HUES48 (cell line): ENCODE results near the gene PRKN.
"Not testable (repeated sequence)": the region's sequence is repeated elsewhere in the genome, so short reads cannot be mapped to it uniquely, and the experiment has no call there.

ENCODE experiments used
- H3K27ac ChIP-seq: one replicate; pipeline ENCODE4 v1.7.0; 2013; ENCODE audit warnings: low read depth, low read length, inconsistent platforms
- H3K27me3 ChIP-seq: 2 replicates; pipeline ENCODE4 v1.6.1; 2013; ENCODE audit warnings: mild to moderate bottlenecking, low read length; ENCODE audit not compliant: control insufficient read depth, insufficient read depth
- H3K36me3 ChIP-seq: 2 replicates; pipeline ENCODE4 v1.6.1; 2013; ENCODE audit warnings: low read length; ENCODE audit not compliant: control insufficient read depth, insufficient read depth
- H3K4me1 ChIP-seq: 2 replicates; pipeline ENCODE4 v1.6.1; 2013; ENCODE audit warnings: mild to moderate bottlenecking, low read length; ENCODE audit not compliant: control insufficient read depth, insufficient read depth
- H3K4me3 ChIP-seq: 2 replicates; pipeline ENCODE4 v1.5.1; 2013; ENCODE audit warnings: mild to moderate bottlenecking, low read depth, low read length
- H3K9ac ChIP-seq: 2 replicates; pipeline ENCODE4 v1.6.1; 2013; ENCODE audit warnings: mild to moderate bottlenecking, low read depth, low read length, moderate library complexity
- H3K9me3 ChIP-seq: 2 replicates; pipeline ENCODE4 v1.6.1; 2013; ENCODE audit warnings: low read length; ENCODE audit not compliant: control insufficient read depth, insufficient read depth

PRKN gene

GRCh38 chr6:161319231-161319630, 1408.3 kb downstream of the PRKN start:
- no peak overlapping the region for H3K9ac ChIP-seq
- no peaks in the 10 kb centered on the region for H3K4me1 ChIP-seq
- H3K36me3 ChIP-seq, result no peaks in the 10 kb centered on the region
- H3K4me3 ChIP-seq, result no peak overlapping the region
- no peaks in the 10 kb centered on the region for H3K27me3 ChIP-seq
- no peak overlapping the region for H3K27ac ChIP-seq
- H3K9me3 ChIP-seq, result peaks cover 7% of the 10 kb centered on the region; the same call in 1 of the 2 replicates

GRCh38 chr6:161318456-161318855, 1409.1 kb downstream of the PRKN start:
- Histone ChIP-seq H3K27me3 (no peaks in the 10 kb centered on the region), H3K4me3 (no peak overlapping the region), H3K27ac (no peak overlapping the region), H3K4me1 (no peaks in the 10 kb centered on the region), H3K9me3 (peaks cover 7% of the 10 kb centered on the region; the same call in 1 of the 2 replicates), H3K9ac (no peak overlapping the region), H3K36me3 (no peaks in the 10 kb centered on the region)

DNA sequence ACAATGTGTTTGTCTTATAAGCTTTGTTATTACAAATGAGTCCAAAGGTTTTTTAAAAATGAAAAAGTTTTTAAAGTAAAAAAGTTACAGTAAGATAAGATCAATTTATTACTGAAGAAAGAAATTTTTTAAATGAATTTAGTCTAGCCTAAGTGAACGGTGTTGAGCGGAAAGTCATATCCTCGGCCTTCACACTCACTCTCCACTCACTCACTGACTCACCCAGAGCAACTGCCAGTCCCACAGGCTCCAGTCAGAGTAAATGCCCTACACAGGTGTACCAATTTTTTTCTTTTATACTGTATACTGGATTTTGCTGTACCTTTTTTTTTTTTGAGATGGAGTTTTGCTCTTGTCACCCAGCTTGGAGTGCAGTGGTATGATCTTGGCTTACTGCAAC, 1411.0 kb downstream of the PRKN start:
- H3K27ac ChIP-seq, result no peak overlapping the region

GRCh38 chr6:161315246-161315917, 1412.2 kb downstream of the PRKN start:
- H3K27me3 ChIP-seq, H3K9ac ChIP-seq, H3K4me1 ChIP-seq, H3K36me3 ChIP-seq, H3K9me3 ChIP-seq, H3K4me3 ChIP-seq, H3K27ac ChIP-seq: not testable (repeated sequence)

More for the DNA sequence above, 1411.0 kb downstream of the PRKN start:
- H3K4me1 ChIP-seq, result no peaks in the 10 kb centered on the region
- no peak overlapping the region for H3K9ac ChIP-seq
- H3K9me3 ChIP-seq, result peaks cover 3% of the 10 kb centered on the region; the same call in 1 of the 2 replicates
- no peak overlapping the region for H3K4me3 ChIP-seq
- H3K27me3 ChIP-seq, result no peaks in the 10 kb centered on the region
- no peaks in the 10 kb centered on the region for H3K36me3 ChIP-seq

- H3K27me3 ChIP-seq, H3K4me1 ChIP-seq: not testable (repeated sequence)
Measured at GRCh38 chr6:161314541-161315245, 1412.9 kb downstream of the PRKN start.

GRCh38 chr6:161313940-161314509, 1413.5 kb downstream of the PRKN start:
- Histone ChIP-seq H3K36me3 (no peaks in the 10 kb centered on the region), H3K9me3 (peaks cover 3% of the 10 kb centered on the region; the same call in 1 of the 2 replicates), H3K4me3 (no peak overlapping the region), H3K9ac (no peak overlapping the region), H3K27ac (no peak overlapping the region), H3K4me1 (no peaks in the 10 kb centered on the region), H3K27me3 (no peaks in the 10 kb centered on the region)

More at GRCh38 chr6:161314541-161315245, 1412.9 kb downstream of the PRKN start:
- H3K27ac ChIP-seq, H3K4me3 ChIP-seq, H3K9ac ChIP-seq, H3K36me3 ChIP-seq, H3K9me3 ChIP-seq: not testable (repeated sequence)

DNA sequence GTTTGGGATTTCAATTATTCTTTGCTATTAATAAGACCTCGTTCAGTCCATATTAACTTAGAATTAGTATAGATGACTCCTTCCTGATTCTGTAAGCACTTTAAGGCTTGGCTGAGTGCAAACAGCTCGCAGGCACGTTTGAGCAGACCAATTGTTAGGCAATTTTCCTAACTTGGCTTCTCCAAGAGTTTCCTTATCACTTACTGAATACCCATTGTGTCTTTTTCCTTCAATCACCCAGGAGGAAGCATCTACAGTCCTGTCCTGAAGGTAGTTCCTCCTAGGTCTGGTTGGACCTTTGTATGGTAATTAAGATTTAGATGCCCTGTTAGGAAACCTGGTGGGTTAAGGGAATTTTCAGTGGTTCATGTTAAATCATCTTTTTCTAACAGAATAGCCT, 1414.1 kb downstream of the PRKN start:
- not testable (repeated sequence) for H3K9ac ChIP-seq, H3K36me3 ChIP-seq

GRCh38 chr6:161309774-161310173, 1417.8 kb downstream of the PRKN start:
- H3K27me3 ChIP-seq, H3K4me1 ChIP-seq, H3K9ac ChIP-seq, H3K4me3 ChIP-seq, H3K9me3 ChIP-seq, H3K36me3 ChIP-seq, H3K27ac ChIP-seq: not testable (repeated sequence)

More for the DNA sequence above, 1414.1 kb downstream of the PRKN start:
- H3K4me1 ChIP-seq, H3K27me3 ChIP-seq, H3K9me3 ChIP-seq, H3K27ac ChIP-seq, H3K4me3 ChIP-seq: not testable (repeated sequence)

- Histone ChIP-seq H3K27ac (no peak overlapping the region), H3K4me3 (no peak overlapping the region), H3K4me1 (no peaks in the 10 kb centered on the region), H3K27me3 (no peaks in the 10 kb centered on the region), H3K9me3 (no peaks in the 10 kb centered on the region), H3K9ac (no peak overlapping the region), H3K36me3 (no peaks in the 10 kb centered on the region)
Measured at GRCh38 chr6:161308075-161308655, 1419.4 kb downstream of the PRKN start.

GRCh38 chr6:161305860-161306259, 1421.7 kb downstream of the PRKN start:
- no peaks in the 10 kb centered on the region for H3K4me1 ChIP-seq
- no peak overlapping the region for H3K9ac ChIP-seq
- no peaks in the 10 kb centered on the region for H3K9me3 ChIP-seq
- no peaks in the 10 kb centered on the region for H3K27me3 ChIP-seq
- H3K36me3 ChIP-seq, result no peaks in the 10 kb centered on the region
- H3K27ac ChIP-seq, result no peak overlapping the region
- no peak overlapping the region for H3K4me3 ChIP-seq
